ENCODE results near the gene DNM1.

GRCh38 chr9:128202648-128203023, 543 bp upstream of the DNM1 start:
- no peak for TF ChIP-seq YY1 (IDR thresholded peaks at IDR 0.05; ENCODE audit: insufficient read depth, insufficient read length)
- TF ChIP-seq ZNF274 (IDR thresholded peaks at IDR 0.05; ENCODE audit: low read depth, low read length) = no peak
- no peak for TF ChIP-seq SUZ12 (IDR thresholded peaks at IDR 0.05; ENCODE audit: extremely low read depth, insufficient read depth, insufficient read length)
